Panc1 (cell line): ENCODE measurements around the gene SIGLEC9. TPM values are rescaled to one million over a fixed set of nuclear protein-coding genes. Genes with fewer than 3 reads are reported as not detected.

ENCODE experiments used
- ATAC-seq: fragments of 200-7000 bp; cut with Tn5 transposase; 2 replicates; pipeline ENCODE4 v1.9.1; 2020; ENCODE audit warnings: mild to moderate bottlenecking, moderate library complexity
- BruUV-seq: library from RNA; stranded (reverse); fragments of 400-500 nt; replicated peaks from 2 replicates; lab custom pipeline; 2021; lab: Mats Ljungman, UMichigan
- CTCF ChIA-PET: fragments of 300-600 bp; sonication (Branson Sonifier 250); formaldehyde crosslinking; loops from one replicate; lab custom pipeline; 2022; ENCODE audit warnings: antibody characterized with exemption; lab: Charles Lee
- POLR2A ChIA-PET: fragments of 300-600 bp; sonication (Branson Sonifier 250); formaldehyde crosslinking; loops from one replicate; lab custom pipeline; 2022; ENCODE audit warnings: antibody characterized with exemption; lab: Charles Lee
- DNase-seq: peaks from one replicate; pipeline ENCODE4 v3.0.0-alpha.2; 2010; ENCODE audit warnings: low read depth, low spot score
- H3K27ac ChIP-seq: 2 replicates; pipeline ENCODE4 v1.5.1; 2011; ENCODE audit warnings: mild to moderate bottlenecking, low read length, inconsistent platforms
- H3K27me3 ChIP-seq: fragments of 200-500 bp; sonication (Bioruptor generic); 2 replicates; pipeline ENCODE4 v1.6.0; 2014; ENCODE audit warnings: low read length, inconsistent platforms; ENCODE audit not compliant: control insufficient read depth, insufficient read depth
- H3K36me3 ChIP-seq: fragments of 200-500 bp; sonication (Bioruptor generic); 2 replicates; pipeline ENCODE4 v1.5.1; 2014; ENCODE audit warnings: inconsistent platforms, mild to moderate bottlenecking, low read length, moderate library complexity; ENCODE audit not compliant: control insufficient read depth, insufficient read depth
- H3K4me1 ChIP-seq: 2 replicates; pipeline ENCODE4 v1.5.1; 2011; ENCODE audit warnings: inconsistent platforms, mild to moderate bottlenecking, low read length, moderate library complexity; ENCODE audit not compliant: control insufficient read depth, insufficient read depth
- H3K4me3 ChIP-seq, 2 experiments: 2 replicates each; pipeline ENCODE4 v1.5.1; 2011 to 2012; ENCODE audit warnings: low read depth in 2 of 2, low read length in 2 of 2, mild to moderate bottlenecking in 2 of 2, inconsistent platforms in 1 of 2, moderate library complexity in 1 of 2
- H3K9me3 ChIP-seq: fragments of 200-500 bp; sonication (Bioruptor generic); 2 replicates; pipeline ENCODE4 v1.5.1; 2014; ENCODE audit warnings: low read depth, mild to moderate bottlenecking, inconsistent platforms, low read length, moderate library complexity; ENCODE audit not compliant: control insufficient read depth, insufficient read depth
- POLR2AphosphoS5 ChIP-seq: IDR thresholded peaks from 2 replicates; pipeline ENCODE4 v1.6.1; 2012; ENCODE audit warnings: mild to moderate bottlenecking, low read depth, low read length, moderate library complexity
- SIN3A ChIP-seq: IDR thresholded peaks from 2 replicates; pipeline ENCODE4 v1.6.1; 2012; ENCODE audit warnings: low read depth, mild to moderate bottlenecking, low read length, moderate library complexity, borderline replicate concordance; ENCODE audit not compliant: insufficient read depth
- TCF7L2 ChIP-seq: IDR thresholded peaks from 2 replicates; pipeline ENCODE4 v1.6.1; 2011; ENCODE audit warnings: mild to moderate bottlenecking, low read depth, low read length, inconsistent platforms
- in situ Hi-C: cut with HindIII; loops from 2 replicates; pipeline ENCODE4 v1.10.0; 2016; ENCODE audit warnings: low sequenced_read_pairs, low pct_unique_long_range_greater_than_20kb
- intact Hi-C: fragments of 100-400 bp; cut with micrococcal nuclease; formaldehyde crosslinking; loops from one replicate; pipeline ENCODE4 v1.10.0; 2022; ENCODE audit not compliant: unreplicated experiment
- total RNA-seq: library from RNA; stranded (reverse); gene quantifications from one replicate; pipeline ENCODE4 v1.2.1, GENCODE V29; 2021; ENCODE audit not compliant: unreplicated experiment
- TF ChIP-seq, protein P1 (sequence below): fragments of 450-650 bp; IDR thresholded peaks from 2 replicates; pipeline ENCODE4 v1.5.1; 2017; ENCODE audit warnings: mild to moderate bottlenecking
- TF ChIP-seq, protein P2 (sequence below), 2 experiments: IDR thresholded peaks; 2 replicates each; pipeline ENCODE4 v1.6.1; 2011 to 2012; ENCODE audit warnings: low read depth in 2 of 2, control low read depth in 1 of 2, low read length in 1 of 2, mild to moderate bottlenecking in 1 of 2, moderate library complexity in 1 of 2; ENCODE audit not compliant: insufficient read depth in 1 of 2

SIGLEC9 gene
- total RNA-seq, 1 experiment from 2014 or later: not detected

DNA sequence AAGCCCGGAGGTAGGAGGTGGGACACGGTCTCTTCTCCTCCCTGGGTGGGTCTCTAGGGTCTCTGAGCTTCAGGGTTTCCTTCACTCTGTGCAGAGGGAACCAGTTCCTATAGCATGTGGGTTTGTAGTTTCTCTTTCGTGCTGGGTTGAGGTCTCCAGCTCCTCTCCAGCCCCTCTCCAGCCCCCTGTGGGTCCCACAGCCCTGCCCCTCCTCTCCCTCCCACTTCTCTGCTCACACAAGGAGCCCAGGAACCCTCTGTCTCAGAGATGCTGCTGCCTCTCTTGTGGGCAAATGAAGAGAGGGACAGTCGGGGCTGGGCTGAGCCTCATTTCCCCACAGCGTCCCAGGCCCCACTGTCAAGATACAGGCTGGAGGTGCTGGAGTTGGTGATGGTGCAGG, 18.8 kb downstream of the SIGLEC9 start:
- in situ Hi-C loops: no loop called here

DNA sequence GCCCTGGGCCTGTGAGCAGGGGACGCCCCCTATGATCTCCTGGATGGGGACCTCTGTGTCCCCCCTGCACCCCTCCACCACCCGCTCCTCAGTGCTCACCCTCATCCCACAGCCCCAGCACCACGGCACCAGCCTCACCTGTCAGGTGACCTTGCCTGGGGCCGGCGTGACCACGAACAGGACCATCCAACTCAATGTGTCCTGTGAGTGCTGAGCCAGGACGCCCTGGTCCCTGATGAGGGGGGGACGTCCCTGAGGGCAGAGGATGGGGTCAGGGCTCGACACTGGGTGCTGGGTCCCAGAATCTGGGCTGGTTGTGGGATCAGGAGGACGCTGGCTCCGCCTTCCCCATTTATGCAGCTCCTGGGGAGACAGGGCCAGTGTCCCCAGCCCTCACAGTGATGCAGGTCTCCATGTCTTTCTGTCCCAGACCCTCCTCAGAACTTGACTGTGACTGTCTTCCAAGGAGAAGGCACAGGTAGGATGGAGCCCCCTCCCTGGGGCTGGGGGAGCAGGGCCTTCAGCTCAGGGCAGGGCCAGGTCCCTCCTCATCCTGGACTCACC, 19.9 kb downstream of the SIGLEC9 start:
- Histone ChIP-seq H3K27me3 (no peaks in the 10 kb centered on the region; the same call in 1 of the 2 replicates), H3K36me3 (no peaks in the 10 kb centered on the region), H3K9me3 (no peaks in the 10 kb centered on the region), H3K4me3 (no peak overlapping the region), H3K27ac (no peak overlapping the region), H3K4me1 (no peaks in the 10 kb centered on the region)
- ChIA-PET POLR2A (no interaction called here), CTCF (interaction anchor here (0.6 kb wide), 1 partner anchor 106 kb away, joined by 3 read pairs; no protein-coding TSS in a partner anchor)
- DNase-seq: no peak
- BruUV-seq: no TSS peak
- intact Hi-C loops (no loop called here), in situ Hi-C loops (no loop called here)
- ATAC-seq: no peak
- TF ChIP-seq, protein P1, sequence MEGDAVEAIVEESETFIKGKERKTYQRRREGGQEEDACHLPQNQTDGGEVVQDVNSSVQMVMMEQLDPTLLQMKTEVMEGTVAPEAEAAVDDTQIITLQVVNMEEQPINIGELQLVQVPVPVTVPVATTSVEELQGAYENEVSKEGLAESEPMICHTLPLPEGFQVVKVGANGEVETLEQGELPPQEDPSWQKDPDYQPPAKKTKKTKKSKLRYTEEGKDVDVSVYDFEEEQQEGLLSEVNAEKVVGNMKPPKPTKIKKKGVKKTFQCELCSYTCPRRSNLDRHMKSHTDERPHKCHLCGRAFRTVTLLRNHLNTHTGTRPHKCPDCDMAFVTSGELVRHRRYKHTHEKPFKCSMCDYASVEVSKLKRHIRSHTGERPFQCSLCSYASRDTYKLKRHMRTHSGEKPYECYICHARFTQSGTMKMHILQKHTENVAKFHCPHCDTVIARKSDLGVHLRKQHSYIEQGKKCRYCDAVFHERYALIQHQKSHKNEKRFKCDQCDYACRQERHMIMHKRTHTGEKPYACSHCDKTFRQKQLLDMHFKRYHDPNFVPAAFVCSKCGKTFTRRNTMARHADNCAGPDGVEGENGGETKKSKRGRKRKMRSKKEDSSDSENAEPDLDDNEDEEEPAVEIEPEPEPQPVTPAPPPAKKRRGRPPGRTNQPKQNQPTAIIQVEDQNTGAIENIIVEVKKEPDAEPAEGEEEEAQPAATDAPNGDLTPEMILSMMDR: no peak
- TF ChIP-seq TCF7L2 (no peak), POLR2AphosphoS5 (no peak), SIN3A (no peak)
- TF ChIP-seq, protein P2, sequence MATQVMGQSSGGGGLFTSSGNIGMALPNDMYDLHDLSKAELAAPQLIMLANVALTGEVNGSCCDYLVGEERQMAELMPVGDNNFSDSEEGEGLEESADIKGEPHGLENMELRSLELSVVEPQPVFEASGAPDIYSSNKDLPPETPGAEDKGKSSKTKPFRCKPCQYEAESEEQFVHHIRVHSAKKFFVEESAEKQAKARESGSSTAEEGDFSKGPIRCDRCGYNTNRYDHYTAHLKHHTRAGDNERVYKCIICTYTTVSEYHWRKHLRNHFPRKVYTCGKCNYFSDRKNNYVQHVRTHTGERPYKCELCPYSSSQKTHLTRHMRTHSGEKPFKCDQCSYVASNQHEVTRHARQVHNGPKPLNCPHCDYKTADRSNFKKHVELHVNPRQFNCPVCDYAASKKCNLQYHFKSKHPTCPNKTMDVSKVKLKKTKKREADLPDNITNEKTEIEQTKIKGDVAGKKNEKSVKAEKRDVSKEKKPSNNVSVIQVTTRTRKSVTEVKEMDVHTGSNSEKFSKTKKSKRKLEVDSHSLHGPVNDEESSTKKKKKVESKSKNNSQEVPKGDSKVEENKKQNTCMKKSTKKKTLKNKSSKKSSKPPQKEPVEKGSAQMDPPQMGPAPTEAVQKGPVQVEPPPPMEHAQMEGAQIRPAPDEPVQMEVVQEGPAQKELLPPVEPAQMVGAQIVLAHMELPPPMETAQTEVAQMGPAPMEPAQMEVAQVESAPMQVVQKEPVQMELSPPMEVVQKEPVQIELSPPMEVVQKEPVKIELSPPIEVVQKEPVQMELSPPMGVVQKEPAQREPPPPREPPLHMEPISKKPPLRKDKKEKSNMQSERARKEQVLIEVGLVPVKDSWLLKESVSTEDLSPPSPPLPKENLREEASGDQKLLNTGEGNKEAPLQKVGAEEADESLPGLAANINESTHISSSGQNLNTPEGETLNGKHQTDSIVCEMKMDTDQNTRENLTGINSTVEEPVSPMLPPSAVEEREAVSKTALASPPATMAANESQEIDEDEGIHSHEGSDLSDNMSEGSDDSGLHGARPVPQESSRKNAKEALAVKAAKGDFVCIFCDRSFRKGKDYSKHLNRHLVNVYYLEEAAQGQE (IDR thresholded peaks at IDR 0.05; ENCODE audit: insufficient read depth in 1 of 2, low read depth in 2 of 2, low read length in 1 of 2): no peak

More for the DNA sequence above, 18.8 kb downstream of the SIGLEC9 start:
- Histone ChIP-seq H3K27me3 (no peaks in the 10 kb centered on the region; the same call in 1 of the 2 replicates), H3K27ac (no peak overlapping the region), H3K9me3 (no peaks in the 10 kb centered on the region), H3K4me3 (no peak overlapping the region), H3K36me3 (no peaks in the 10 kb centered on the region), H3K4me1 (no peaks in the 10 kb centered on the region)
- ATAC-seq: no peak
- intact Hi-C loops: no loop called here
- TF ChIP-seq, protein P2 (IDR thresholded peaks at IDR 0.05; ENCODE audit: insufficient read depth in 1 of 2, low read depth in 2 of 2, low read length in 1 of 2): no peak
- TF ChIP-seq, protein P1: no peak
- TF ChIP-seq POLR2AphosphoS5 (no peak), SIN3A (no peak), TCF7L2 (no peak)
- ChIA-PET POLR2A (no interaction called here), CTCF (no interaction called here)
- no peak for DNase-seq
- no TSS peak for BruUV-seq
